ENCODE data around the gene CHN2.

DNA sequence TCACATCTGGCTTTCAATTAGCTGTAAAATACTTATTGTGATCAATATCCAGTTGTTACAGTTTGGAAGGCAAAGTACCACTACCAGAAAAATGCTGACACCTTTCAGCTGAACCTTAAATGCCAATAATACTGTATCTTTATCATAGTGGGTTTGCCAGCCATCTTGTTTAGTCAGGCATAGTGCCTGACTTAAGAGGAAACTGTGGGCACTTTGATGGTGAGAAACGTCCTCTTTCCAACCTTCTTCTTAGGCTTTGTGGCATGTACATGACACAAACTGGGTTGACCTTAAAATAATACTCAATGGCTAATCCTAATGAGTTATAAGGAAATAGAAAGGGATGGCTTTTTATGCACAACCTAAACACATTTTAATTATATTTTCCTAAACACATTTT lies 316.8 kb downstream of the CHN2 start:
- TF ChIP-seq, protein P1, sequence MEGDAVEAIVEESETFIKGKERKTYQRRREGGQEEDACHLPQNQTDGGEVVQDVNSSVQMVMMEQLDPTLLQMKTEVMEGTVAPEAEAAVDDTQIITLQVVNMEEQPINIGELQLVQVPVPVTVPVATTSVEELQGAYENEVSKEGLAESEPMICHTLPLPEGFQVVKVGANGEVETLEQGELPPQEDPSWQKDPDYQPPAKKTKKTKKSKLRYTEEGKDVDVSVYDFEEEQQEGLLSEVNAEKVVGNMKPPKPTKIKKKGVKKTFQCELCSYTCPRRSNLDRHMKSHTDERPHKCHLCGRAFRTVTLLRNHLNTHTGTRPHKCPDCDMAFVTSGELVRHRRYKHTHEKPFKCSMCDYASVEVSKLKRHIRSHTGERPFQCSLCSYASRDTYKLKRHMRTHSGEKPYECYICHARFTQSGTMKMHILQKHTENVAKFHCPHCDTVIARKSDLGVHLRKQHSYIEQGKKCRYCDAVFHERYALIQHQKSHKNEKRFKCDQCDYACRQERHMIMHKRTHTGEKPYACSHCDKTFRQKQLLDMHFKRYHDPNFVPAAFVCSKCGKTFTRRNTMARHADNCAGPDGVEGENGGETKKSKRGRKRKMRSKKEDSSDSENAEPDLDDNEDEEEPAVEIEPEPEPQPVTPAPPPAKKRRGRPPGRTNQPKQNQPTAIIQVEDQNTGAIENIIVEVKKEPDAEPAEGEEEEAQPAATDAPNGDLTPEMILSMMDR (IDR thresholded peaks at IDR 0.05 in 8 of 11, conservative IDR thresholded peaks at IDR 0.05 in 3 of 11): no peak
- TF ChIP-seq POLR2AphosphoS5 (IDR thresholded peaks at IDR 0.05) (no peak), POLR2A (IDR thresholded peaks at IDR 0.05) (no peak)

All from spleen (tissue), 7 donors.